H1 (cell line): Measurements from ENCODE around the gene FBLIM1. TPM values are rescaled to one million over a fixed set of nuclear protein-coding genes. Genes with fewer than 3 reads are reported as not detected.
A peak's percentile ranks its signal among the peaks of the same experiment; 100 is the strongest.
"Not testable (repeated sequence)": the region's sequence is repeated elsewhere in the genome, so short reads cannot be mapped to it uniquely, and the experiment has no call there.

Source experiments
- CTCF ChIA-PET: fragments of 300-600 bp; sonication (Branson Sonifier 250); formaldehyde crosslinking; loops from one replicate; lab custom pipeline; 2021; ENCODE audit not compliant: partially characterized antibody; lab: Charles Lee
- POLR2A ChIA-PET: fragments of 300-600 bp; sonication (Branson Sonifier 250); formaldehyde crosslinking; loops from one replicate; lab custom pipeline; 2021; ENCODE audit warnings: inconsistent platforms; ENCODE audit not compliant: partially characterized antibody; lab: Charles Lee
- DNase-seq, 2 experiments: peaks; one replicate each; pipeline versions ENCODE4 v3.0.0 to v3.0.0-alpha.2; 2010 to 2022; ENCODE audit warnings: low spot score in 2 of 2, low read depth in 1 of 2, mixed read lengths in 1 of 2
- FAIRE-seq: peaks from 2 replicates; lab custom pipeline; 2011; peaks lifted over from hg19 to GRCh38; lab: Jason Lieb, UNC
- H2AFZ ChIP-seq: 2 replicates; pipeline ENCODE4 v1.8.1; 2012; ENCODE audit warnings: low read length, inconsistent platforms
- H2AK5ac ChIP-seq: 2 replicates; pipeline ENCODE4 v1.6.1; 2013; ENCODE audit warnings: low read depth, low read length
- H2BK120ac ChIP-seq: replicated peaks from 2 replicates; pipeline ENCODE3; 2013; ENCODE audit warnings: low read depth, low read length, inconsistent platforms
- H2BK12ac ChIP-seq: 2 replicates; pipeline ENCODE4 v1.6.1; 2013; ENCODE audit warnings: low read depth, low read length
- H2BK15ac ChIP-seq: 2 replicates; pipeline ENCODE4 v1.6.1; 2013; ENCODE audit warnings: low read length
- H2BK20ac ChIP-seq: 2 replicates; pipeline ENCODE4 v1.6.1; 2013; ENCODE audit warnings: low read length
- H2BK5ac ChIP-seq: 2 replicates; pipeline ENCODE4 v1.6.1; 2013; ENCODE audit warnings: low read depth, low read length
- H3K14ac ChIP-seq: 2 replicates; pipeline ENCODE4 v1.6.1; 2013; ENCODE audit warnings: inconsistent platforms; ENCODE audit not compliant: insufficient read length
- H3K18ac ChIP-seq: 2 replicates; pipeline ENCODE4 v1.6.1; 2013; ENCODE audit warnings: low read length; ENCODE audit errors: extremely low read depth
- H3K23ac ChIP-seq: 2 replicates; pipeline ENCODE4 v1.6.1; 2013; ENCODE audit warnings: inconsistent platforms; ENCODE audit not compliant: insufficient read length
- H3K23me2 ChIP-seq: 2 replicates; pipeline ENCODE4 v1.6.1; 2013; ENCODE audit warnings: low read depth, low read length
- H3K27ac ChIP-seq: 2 replicates; pipeline ENCODE4 v1.6.1; 2011; ENCODE audit warnings: low read depth, low read length, inconsistent platforms
- H3K27me3 ChIP-seq, 4 experiments: replicated peaks in 1 of 4; 1 replicate in 1 of 4; 2 replicates in 3 of 4; pipeline versions ENCODE4 v1.6.1 to v1.8.1; 2011 to 2013; ENCODE audit warnings: low read length in 3 of 4, mild to moderate bottlenecking in 3 of 4, inconsistent platforms in 2 of 4, mixed read lengths in 2 of 4, moderate library complexity in 1 of 4; ENCODE audit not compliant: control insufficient read depth in 3 of 4, insufficient read depth in 3 of 4; ENCODE audit errors: extremely low read depth in 1 of 4
- H3K36me3 ChIP-seq, 4 experiments: 2 replicates each; pipeline versions ENCODE4 v1.6.1 to v1.8.1; 2011 to 2013; ENCODE audit warnings: mild to moderate bottlenecking in 4 of 4, low read length in 3 of 4, moderate library complexity in 2 of 4, control low read depth in 1 of 4, inconsistent platforms in 1 of 4; ENCODE audit not compliant: insufficient read depth in 4 of 4, control insufficient read depth in 2 of 4
- H3K4ac ChIP-seq: replicated peaks from 2 replicates; pipeline ENCODE3; 2013; ENCODE audit warnings: low read length, low read depth, mixed read lengths, inconsistent platforms; ENCODE audit not compliant: insufficient read length
- H3K4me1 ChIP-seq, 4 experiments: replicated peaks in 1 of 4; 1 replicate in 1 of 4; 2 replicates in 3 of 4; pipeline versions ENCODE4 v1.6.1 to v1.8.1; 2011 to 2013; ENCODE audit warnings: low read length in 3 of 4, inconsistent platforms in 2 of 4, mixed read lengths in 1 of 4; ENCODE audit not compliant: insufficient read depth in 4 of 4, control insufficient read depth in 3 of 4
- H3K4me2 ChIP-seq, 2 experiments: 2 replicates each; pipeline versions ENCODE4 v1.6.1 to v1.8.1; 2011 to 2013; ENCODE audit warnings: low read depth in 2 of 2, low read length in 2 of 2, control low read depth in 1 of 2, inconsistent platforms in 1 of 2, mild to moderate bottlenecking in 1 of 2; ENCODE audit not compliant: insufficient read depth in 1 of 2
- H3K4me3 ChIP-seq, 4 experiments: fragments of 200-600, 300-600 bp in 1 of 4; sonication (generic), shearing (Covaris generic), sonication (Bioruptor Twin) in 1 of 4; 2 replicates each; pipeline versions ENCODE4 v1.5.1 to v1.8.1; 2011 to 2016; ENCODE audit warnings: low read length in 4 of 4, low read depth in 3 of 4, control low read depth in 2 of 4, inconsistent platforms in 2 of 4, mild to moderate bottlenecking in 2 of 4, mixed read lengths in 1 of 4, moderate library complexity in 1 of 4; ENCODE audit not compliant: insufficient read depth in 2 of 4; ENCODE audit errors: extremely low read depth in 1 of 4
- H3K56ac ChIP-seq: replicated peaks from 2 replicates; pipeline ENCODE3; 2013; ENCODE audit warnings: low read depth, mild to moderate bottlenecking, mixed read lengths, low read length, inconsistent platforms; ENCODE audit not compliant: insufficient read length
- H3K79me1 ChIP-seq: 2 replicates; pipeline ENCODE4 v1.6.1; 2013; ENCODE audit warnings: low read depth, low read length, control low read depth
- H3K79me2 ChIP-seq, 2 experiments: 2 replicates each; pipeline versions ENCODE4 v1.6.1 to v1.8.1; 2012 to 2013; ENCODE audit warnings: low read length in 2 of 2, mild to moderate bottlenecking in 2 of 2, inconsistent platforms in 1 of 2; ENCODE audit not compliant: insufficient read depth in 2 of 2, control insufficient read depth in 1 of 2
- H3K9ac ChIP-seq, 4 experiments: replicated peaks in 1 of 4; 1 replicate in 1 of 4; 2 replicates in 3 of 4; pipeline versions ENCODE4 v1.6.1 to v1.8.1; 2011 to 2013; ENCODE audit warnings: low read depth in 3 of 4, low read length in 3 of 4, control low read depth in 2 of 4, mild to moderate bottlenecking in 2 of 4, moderate library complexity in 2 of 4, inconsistent platforms in 1 of 4; ENCODE audit errors: extremely low read depth in 1 of 4
- H3K9me3 ChIP-seq, 2 experiments: 2 replicates each; pipeline versions ENCODE4 v1.6.1 to v1.8.1; 2012 to 2013; ENCODE audit warnings: mild to moderate bottlenecking in 2 of 2, moderate library complexity in 2 of 2, control low read depth in 1 of 2, inconsistent platforms in 1 of 2, low read depth in 1 of 2, low read length in 1 of 2, mixed read lengths in 1 of 2; ENCODE audit not compliant: insufficient read depth in 2 of 2
- H4K20me1 ChIP-seq, 2 experiments: replicated peaks in 1 of 2; 2 replicates each; pipeline versions ENCODE3 to v1.8.1; 2011 to 2013; ENCODE audit warnings: inconsistent platforms in 2 of 2, low read length in 2 of 2, mild to moderate bottlenecking in 1 of 2; ENCODE audit not compliant: insufficient read depth in 2 of 2, control insufficient read depth in 1 of 2
- H4K5ac ChIP-seq: 2 replicates; pipeline ENCODE4 v1.6.1; 2013; ENCODE audit warnings: low read length, low read depth, mixed read lengths, inconsistent platforms; ENCODE audit not compliant: insufficient read length
- H4K8ac ChIP-seq: 2 replicates; pipeline ENCODE4 v1.8.0; 2013; ENCODE audit warnings: mild to moderate bottlenecking, moderate library complexity, low read length, inconsistent platforms; ENCODE audit not compliant: insufficient read depth; ENCODE audit errors: extremely low read depth
- H4K91ac ChIP-seq: replicated peaks from 2 replicates; pipeline ENCODE3; 2013; ENCODE audit warnings: low read length, mixed read lengths, inconsistent platforms; ENCODE audit not compliant: insufficient read length
- WGBS, 2 experiments: shearing (Covaris generic) in 1 of 2; methylation state at CpG; one replicate each; pipeline versions ENCODE4 v1.1.6 to v1.1.7; 2013 to 2015; ENCODE audit warnings: low lambda C conversion rate in 2 of 2, mixed read lengths in 2 of 2, inconsistent platforms in 1 of 2, low coverage in 1 of 2, missing lambda C conversion rate in 1 of 2; ENCODE audit not compliant: insufficient replicate concordance in 2 of 2, insufficient coverage in 1 of 2, insufficient read length in 1 of 2; ENCODE audit errors: extremely low coverage in 1 of 2, missing lambda C conversion rate in 1 of 2; 5-methylcytosine and 5-hydroxymethylcytosine counted together
- polyA plus RNA-seq, 7 experiments: library from polyadenylated mRNA; depleted of rRNA in 3 of 7; stranded (reverse) in 5 of 7; unstranded in 2 of 7; fragments of >200 nt in 5 of 7; fragments of 200-250 nt in 2 of 7; gene quantifications; 1 replicate in 5 of 7; 2 replicates in 1 of 7; 4 replicates in 1 of 7; pipeline versions ENCODE4 v1.2.1 to v1.2.3, GENCODE V29; 2011 to 2013; ENCODE audit warnings: missing spikeins in 2 of 7, mixed read lengths in 2 of 7
- total RNA-seq: library from RNA; stranded (reverse); fragmentation: NEBNext Ultra II Directional; extraction: Animal tissue kit (Norgen Biotek cat#: 25700); gene quantifications from 2 replicates; pipeline ENCODE4 v1.2.1, GENCODE V29; 2021

FBLIM1 gene
- total and polyA plus RNA-seq, 2 of the 8 experiments (the other 6 are each of a cell fraction or from before 2014, with no cell fraction given), result 66.6 to 66.7 TPM

DNA sequence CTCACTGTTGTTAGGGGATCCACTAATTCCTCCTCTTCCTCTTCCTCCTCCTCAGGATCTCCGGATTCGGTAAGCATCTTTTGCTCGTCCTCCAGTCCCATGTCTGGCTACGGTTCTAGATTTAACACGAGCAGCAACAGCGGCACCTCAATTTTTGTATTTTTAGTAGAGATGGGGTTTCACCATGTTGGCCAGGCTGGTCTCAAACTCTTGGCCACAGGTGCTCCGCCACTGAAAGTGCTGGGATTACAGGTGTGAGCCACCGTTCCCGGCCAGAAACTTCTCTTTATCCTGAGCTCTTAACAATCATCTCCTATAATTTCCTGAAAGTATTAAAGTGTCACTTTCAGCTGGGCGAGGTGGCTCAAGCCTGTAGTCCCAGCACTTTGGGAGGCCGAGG, 49.0 kb downstream of the FBLIM1 start, which contains the start of gene UQCRHL:
TSS of gene UQCRHL (minus strand) at position 101 of the 400 bp plus-strand sequence. CDS start at position 101, 0 bp downstream.
- not testable (repeated sequence) for H3K36me3 ChIP-seq, H4K91ac ChIP-seq, H3K79me2 ChIP-seq, H3K27me3 ChIP-seq, H4K20me1 ChIP-seq, H4K8ac ChIP-seq, H3K9me3 ChIP-seq, H2BK120ac ChIP-seq, H3K23ac ChIP-seq, DNase-seq, H3K18ac ChIP-seq, H3K56ac ChIP-seq, H3K4me1 ChIP-seq, H3K4me3 ChIP-seq, H3K4ac ChIP-seq, H2BK20ac ChIP-seq, H3K4me2 ChIP-seq, H3K9ac ChIP-seq, FAIRE-seq, H4K5ac ChIP-seq, H3K79me1 ChIP-seq, H2AFZ ChIP-seq, H3K23me2 ChIP-seq, H3K14ac ChIP-seq, H3K27ac ChIP-seq
- Histone ChIP-seq H2BK15ac (peak within 1 kb of the TSS; percentile 29; the same call in 1 of the 2 replicates), H2BK12ac (peak within 1 kb of the TSS; percentile 35), H2AK5ac (0 out of 2 replicates have a peak within 1 kb of the TSS, but pooled peaks have one; percentile 48), H2BK5ac (peak within 1 kb of the TSS; percentile 22; the same call in 1 of the 2 replicates)
- 86% methylated on average over 11 of the region's 11 CpGs; no CpG with 5 or more reads in 1 of the 2 experiments for WGBS, 2 experiments
- POLR2A ChIA-PET, result interaction anchor here (1.3 kb wide), 1 partner anchor 21 kb away, joined by 3 read pairs; no protein-coding TSS in a partner anchor
- CTCF ChIA-PET, result interaction anchor here (0.7 to 1.8 kb wide), 9 partner anchors 8 to 143 kb away, joined by 3 to 6 read pairs (median 3); no protein-coding TSS in a partner anchor
